8988T (cell line): ENCODE results near the gene TGM1.
"Not testable (repeated sequence)": the region's sequence is repeated elsewhere in the genome, so short reads cannot be mapped to it uniquely, and the experiment has no call there.

Experiments used
- DNase-seq: peaks from one replicate; pipeline ENCODE4 v3.0.0; 2011

The TGM1 gene

GRCh38 chr14:24252289-24253124 lies 10.5 kb downstream of the TGM1 start:
- DNase-seq = no peak

DNA sequence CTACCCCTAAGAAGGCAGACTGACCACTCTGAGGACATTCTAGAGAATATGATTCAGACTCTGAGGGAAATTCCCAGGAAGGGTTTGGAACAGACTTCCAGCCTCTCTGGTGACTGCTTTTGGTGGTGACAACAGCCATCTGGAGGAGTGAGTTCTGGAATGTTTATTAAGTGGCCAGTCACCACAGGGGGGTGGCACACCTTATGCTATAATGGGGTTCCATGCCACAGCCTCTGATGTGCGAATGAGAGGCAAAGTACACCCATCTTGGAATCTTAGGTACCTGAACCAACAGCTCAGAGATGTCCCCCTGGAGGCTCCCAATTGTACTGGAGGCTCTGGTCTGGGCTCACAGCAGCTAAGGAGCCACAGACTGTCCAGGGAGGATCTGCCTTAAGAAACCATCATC lies 11.1 kb downstream of the TGM1 start:
- DNase-seq = no peak

DNA sequence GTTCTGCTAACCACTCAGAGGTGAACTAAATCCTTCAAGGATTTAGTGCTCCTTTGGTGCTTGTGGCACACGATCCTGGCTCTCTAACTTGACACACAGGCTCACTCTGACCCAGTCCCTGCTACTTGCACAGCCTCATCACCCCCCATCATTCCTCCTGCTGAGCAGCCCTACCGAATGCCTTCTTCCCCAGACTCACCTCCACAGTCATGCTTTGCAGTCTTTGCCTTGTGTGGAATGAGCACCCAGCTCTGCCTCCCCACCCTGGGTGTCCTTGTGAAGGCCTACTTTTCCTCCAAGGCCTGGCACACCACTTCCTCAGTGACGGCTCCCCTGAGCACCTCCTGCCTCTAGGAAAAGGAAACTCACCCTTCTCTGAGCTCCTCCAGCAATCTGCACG lies 12.6 kb downstream of the TGM1 start:
- DNase-seq = no peak

DNA sequence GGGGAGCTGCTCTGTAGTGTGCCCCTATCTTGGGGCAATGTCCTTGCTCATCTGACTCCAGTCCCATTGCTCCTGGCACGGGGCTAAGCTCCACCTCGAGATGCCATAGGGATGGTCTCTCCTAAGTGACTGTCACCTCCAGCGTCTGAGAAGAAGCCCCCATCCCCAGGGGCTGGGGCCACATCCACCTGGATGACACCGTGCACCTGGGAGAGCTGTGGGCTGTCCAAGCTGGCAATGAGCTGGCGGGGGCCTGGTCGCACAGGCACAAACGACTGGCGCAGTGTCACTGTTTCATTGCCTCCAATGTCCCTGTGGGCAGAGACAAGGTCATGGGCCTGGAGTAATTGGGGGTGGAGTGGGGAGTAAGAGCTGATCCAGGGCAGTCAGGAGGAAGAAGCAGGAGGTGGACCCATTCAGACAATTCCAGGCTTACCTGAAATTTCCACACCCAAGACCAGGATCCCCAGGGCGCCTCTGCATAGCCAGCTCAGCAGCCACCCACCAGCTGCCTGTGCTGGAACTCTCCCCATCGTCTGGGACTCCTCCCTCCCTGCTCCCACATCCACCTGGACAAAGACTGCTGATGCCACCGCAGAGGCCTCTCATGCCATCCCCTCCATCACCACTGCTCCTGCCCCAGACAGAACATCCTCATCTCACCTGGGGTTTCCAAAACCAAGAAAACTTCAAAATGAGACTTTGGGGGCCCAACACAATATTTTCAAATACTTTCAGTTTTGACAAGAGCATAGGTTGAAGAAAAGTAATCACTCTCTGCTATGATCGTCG lies 13.6 kb downstream of the TGM1 start:
- no peak for DNase-seq

GRCh38 chr14:24247422-24247821 lies 15.6 kb downstream of the TGM1 start:
- DNase-seq = no peak

GRCh38 chr14:24246765-24247212 lies 16.2 kb downstream of the TGM1 start:
- DNase-seq = no peak

DNA sequence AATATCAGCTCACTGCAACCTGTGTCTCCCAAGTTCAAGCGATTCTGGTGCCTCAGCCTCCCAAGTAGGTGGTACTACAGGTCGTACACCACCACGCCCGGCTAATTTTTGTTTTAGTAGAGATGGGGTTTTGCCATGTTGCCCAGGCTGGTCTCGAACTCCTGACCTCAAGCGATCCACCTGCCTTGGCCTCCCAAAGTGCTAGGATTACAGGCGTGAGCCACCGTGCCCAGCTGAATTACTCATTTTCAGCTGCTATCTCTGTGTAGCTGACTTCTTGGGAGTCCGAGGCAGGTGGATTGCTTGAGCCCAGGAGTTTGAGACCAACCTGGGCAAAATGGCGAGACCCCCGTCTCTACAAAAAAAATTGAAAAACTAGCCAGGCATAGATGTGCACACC lies 17.6 kb downstream of the TGM1 start:
- DNase-seq = not testable (repeated sequence)

DNA sequence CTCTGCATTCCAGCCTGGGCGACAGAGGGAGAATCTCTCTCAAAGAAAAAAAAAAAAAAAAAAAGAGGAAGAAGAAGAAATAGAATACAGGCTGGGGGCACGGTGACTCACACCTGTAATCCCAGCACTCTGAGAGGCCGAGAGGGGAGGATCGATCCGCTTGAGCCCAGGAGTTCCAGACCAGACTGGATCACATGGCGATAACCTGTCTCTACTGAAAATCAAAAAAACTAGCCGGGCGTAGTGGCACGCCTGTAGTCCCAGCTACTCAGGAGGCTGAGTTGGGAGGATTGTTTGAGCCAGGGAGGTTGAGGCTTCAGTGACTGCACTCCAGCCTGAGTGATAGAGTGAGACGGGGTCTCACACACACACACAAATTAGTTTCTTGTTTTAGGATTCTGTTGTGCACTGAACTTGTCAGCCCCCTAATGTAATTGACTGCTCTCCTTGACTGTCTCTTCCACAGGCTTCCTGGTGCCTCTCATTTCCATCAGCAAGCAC lies 19.6 kb downstream of the TGM1 start:
- no peak for DNase-seq

GRCh38 chr14:24241829-24242443 lies 21.0 kb downstream of the TGM1 start:
- DNase-seq = peak; percentile 79

DNA sequence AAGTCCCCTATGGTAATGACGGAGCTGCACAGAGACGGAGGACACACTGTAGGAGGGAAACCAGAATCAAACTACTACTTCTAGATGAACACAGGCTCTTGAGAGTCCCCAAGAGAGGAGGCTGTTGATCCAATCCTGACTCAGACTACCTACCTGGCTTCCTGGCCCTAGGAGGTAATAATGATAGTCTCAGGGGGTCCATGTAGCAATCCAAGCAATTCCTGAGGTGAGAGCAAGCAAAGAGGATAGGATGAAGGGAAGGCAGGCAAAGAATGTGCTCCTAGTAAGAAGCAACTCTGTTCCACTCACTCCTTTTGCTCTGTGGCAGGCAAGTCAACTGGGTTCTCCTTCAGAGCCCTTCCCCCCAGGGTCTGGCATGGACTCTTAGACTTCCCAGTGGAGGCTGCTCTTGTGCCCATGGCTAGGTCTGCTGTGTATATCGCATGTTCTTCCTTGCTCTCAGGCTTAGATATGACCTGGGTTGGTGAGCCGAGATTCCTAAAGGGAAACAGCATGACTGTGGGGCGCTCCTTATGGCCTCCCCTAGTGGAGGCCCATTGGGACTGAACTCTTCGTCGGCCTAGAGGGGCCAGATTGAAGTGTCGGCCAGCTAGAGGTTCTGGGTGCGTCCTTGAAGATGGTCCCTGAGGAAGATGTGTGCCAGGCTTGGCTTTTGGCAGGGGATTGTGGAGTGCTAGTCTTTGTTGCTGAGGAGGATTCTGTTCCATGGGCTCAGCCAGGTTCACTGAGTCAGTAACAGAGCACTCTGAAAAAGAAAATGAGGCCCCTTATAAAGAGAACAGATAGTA lies 22.7 kb downstream of the TGM1 start:
- DNase-seq = no peak

- no peak for DNase-seq
These were observed 24.4 kb downstream of the TGM1 start for GRCh38 chr14:24238527-24239037.

DNA sequence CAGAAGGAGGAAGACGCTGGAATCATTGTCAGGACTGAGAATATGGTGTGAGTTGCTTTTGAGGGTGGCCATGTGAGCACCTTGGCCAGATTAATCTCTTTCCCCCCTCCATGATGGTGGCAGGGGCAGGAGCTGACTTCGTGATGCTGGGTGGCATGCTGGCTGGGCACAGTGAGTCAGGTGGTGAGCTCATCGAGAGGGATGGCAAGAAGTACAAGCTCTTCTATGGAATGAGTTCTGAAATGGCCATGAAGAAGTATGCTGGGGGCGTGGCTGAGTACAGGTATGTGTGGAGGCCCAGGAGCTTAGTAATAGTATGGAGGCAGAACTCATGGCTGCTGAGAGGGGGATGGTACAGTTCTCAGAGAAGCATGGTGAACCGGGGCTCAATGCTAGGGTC lies 24.9 kb downstream of the TGM1 start:
- no peak for DNase-seq

GRCh38 chr14:24237463-24237955 lies 25.5 kb downstream of the TGM1 start:
- DNase-seq = no peak

DNA sequence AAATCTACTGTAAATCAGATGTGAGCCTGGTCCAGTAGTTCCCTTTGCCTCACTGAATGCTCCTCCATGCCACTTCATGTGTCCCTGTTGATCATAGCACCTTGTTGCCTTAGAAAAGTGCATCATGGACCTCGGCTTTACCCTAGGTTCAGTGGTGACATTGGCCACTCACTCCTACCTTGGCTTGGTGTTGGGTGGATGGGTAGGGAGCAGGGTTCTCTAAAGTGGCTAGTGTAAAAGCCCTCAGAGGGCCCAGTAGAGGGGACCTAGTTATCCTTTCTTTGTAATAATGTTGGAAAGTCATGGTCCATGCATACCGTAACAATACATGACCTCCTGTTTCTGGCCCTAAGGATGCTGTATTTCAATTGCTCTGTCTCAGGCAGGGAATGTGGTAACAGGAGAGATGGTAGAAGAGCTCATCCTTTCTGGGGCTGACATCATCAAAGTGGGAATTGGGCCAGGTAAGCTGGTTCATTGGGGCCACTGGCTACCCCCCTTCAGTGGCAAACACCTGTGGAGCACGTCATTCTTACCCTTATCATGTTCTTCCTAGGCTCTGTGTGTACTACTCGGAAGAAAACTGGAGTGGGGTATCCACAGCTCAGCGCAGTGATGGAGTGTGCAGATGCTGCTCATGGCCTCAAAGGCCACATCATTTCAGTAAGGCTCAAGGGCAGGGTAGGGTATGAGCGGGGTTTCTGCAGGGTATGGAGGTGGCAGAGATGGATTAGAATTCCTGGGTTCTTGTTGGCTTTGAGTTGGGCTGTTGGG lies 26.1 kb downstream of the TGM1 start:
- no peak for DNase-seq

- DNase-seq = no peak
These were observed 26.9 kb downstream of the TGM1 start for GRCh38 chr14:24235804-24236688.

DNA sequence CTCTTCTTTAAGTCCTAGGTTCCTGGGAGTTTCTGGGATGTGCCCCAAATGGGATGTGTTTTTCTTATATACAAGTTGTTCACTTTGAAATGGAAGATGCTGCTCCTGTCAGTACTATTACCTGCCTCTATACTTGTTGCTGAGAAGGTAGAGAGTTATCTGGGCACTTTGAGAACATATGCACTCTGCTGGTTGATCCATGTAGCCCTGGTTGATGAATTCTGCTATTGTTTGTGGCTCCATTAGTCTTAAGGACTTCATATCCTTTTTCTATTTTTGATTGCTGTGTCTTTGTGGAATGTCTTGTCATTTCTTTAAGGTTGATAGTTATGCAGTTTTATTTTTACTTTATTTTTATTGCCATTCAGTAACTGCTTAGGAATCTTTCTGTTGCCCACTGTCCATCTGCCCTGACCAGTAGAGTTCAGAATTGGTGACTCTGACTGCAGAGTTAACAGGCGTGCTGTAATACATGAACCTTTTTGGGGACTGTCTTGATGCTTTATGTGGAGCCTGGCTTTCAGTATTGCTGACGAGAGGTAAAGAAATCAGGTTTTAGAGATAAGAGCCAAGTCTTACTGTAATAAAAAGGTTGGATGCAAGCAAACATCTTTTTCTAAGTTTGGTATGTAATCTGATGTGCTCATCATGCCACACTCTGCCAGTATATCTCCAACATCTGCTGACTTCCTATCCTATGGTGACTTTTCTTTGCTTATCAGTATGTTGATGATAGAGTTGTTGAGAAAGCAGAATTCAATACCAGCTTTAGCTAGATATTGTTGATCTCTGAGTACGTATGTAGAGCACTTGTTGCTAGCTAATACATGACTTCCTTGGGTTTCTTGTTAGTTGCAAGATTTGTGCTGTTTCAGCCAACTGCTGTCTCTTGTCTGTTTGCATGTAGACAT lies 28.6 kb downstream of the TGM1 start:
- DNase-seq = no peak

DNA sequence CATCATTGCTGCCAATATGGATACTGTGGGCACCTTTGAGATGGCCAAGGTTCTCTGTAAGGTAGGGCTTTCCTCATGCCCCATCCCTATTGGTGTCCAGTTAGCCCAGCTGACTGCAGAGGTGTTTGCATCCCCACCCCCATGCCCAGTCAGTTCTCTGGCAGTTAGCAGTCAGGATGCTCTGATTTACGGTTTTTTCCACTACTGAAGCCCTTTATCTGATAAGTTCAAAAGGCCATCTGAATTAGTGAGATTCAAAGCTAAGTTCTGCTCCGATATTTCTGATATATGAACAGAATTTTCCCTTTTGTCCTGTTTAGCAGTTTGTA lies 29.5 kb downstream of the TGM1 start:
- no peak for DNase-seq

- DNase-seq = no peak
These were observed 30.1 kb downstream of the TGM1 start, which contains the start of gene GMPR2 for GRCh38 chr14:24232645-24233537. GMPR2 (plus strand) TSS chr14:24232929; CDS start chr14:24233254, 325 bp downstream.
